Measurements from ENCODE around the gene TSC22D2.

GRCh38 chr3:150444371-150444770 is 36.3 kb downstream of the TSC22D2 start:
- TF ChIP-seq CTCF (IDR thresholded peaks at IDR 0.05) (no peak), POLR2A (IDR thresholded peaks at IDR 0.05) (no peak)

Data from thyroid gland (tissue), 4 donors.